ENCODE measurements around the gene NLRP10. TPM values are rescaled to one million over a fixed set of nuclear protein-coding genes. Genes with fewer than 3 reads are reported as not detected.

The NLRP10 gene
- total RNA-seq, 1 experiment from 2014 or later: 0.77 TPM

DNA sequence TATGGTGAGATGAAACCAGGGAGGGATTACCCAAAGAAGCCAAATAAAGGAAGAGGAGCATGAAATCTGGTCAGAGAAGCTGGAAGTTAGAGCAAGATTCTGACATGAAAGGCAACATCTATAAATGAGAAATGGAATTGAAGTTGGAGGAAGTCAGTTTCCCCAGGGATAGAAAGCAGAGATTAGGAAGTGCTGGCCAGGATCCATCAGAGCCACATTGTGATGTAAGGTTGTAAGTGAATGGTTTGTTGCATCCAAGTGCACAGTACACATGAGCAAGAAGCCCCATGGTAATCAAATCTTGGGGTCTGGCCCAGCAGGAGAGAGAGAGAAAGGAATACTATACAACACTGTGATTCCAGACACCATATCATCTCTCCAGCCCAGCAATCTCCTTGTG is 6.6 kb upstream of the NLRP10 start:
- Mint-ChIP-seq H3K36me3 (peaks cover 6% of the 10 kb centered on the region), H3K27me3 (ENCODE audit: low read depth) (no peaks in the 10 kb centered on the region; the same call in 1 of the 2 replicates), H3K4me3 (no peak overlapping the region), H3K9me3 (peaks cover 12% of the 10 kb centered on the region), H3K27ac (no peak overlapping the region), H3K4me1 (peaks cover 45% of the 10 kb centered on the region)
- ATAC-seq (no peak), DNase-seq (ENCODE audit: low spot score) (no peak)
- ChIA-PET CTCF (no interaction called here), POLR2A (no interaction called here)
- TF ChIP-seq SOX15 (CRISPR knock-in tag; IDR thresholded peaks at IDR 0.05) (no peak), FOXJ3 (CRISPR knock-in tag; IDR thresholded peaks at IDR 0.05; ENCODE audit: borderline replicate concordance) (no peak), AR (CRISPR knock-in tag; IDR thresholded peaks at IDR 0.05) (no peak), RORB (CRISPR knock-in tag; IDR thresholded peaks at IDR 0.05) (no peak), ZNF532 (CRISPR knock-in tag; IDR thresholded peaks at IDR 0.05; ENCODE audit: borderline replicate concordance) (no peak)
- TF ChIP-seq, protein P1, sequence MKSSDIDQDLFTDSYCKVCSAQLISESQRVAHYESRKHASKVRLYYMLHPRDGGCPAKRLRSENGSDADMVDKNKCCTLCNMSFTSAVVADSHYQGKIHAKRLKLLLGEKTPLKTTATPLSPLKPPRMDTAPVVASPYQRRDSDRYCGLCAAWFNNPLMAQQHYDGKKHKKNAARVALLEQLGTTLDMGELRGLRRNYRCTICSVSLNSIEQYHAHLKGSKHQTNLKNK (CRISPR knock-in tag; IDR thresholded peaks at IDR 0.05): no peak

- peak; percentile 86 for ATAC-seq
- peaks cover 12% of the 10 kb centered on the region for H3K9me3 Mint-ChIP-seq
- H3K27me3 Mint-ChIP-seq (ENCODE audit: low read depth): no peaks in the 10 kb centered on the region; the same call in 1 of the 2 replicates
- peaks cover 6% of the 10 kb centered on the region for H3K36me3 Mint-ChIP-seq
- CTCF ChIA-PET: interaction anchor here (0.6 to 1.9 kb wide), 5 partner anchors 14 to 68 kb away, joined by 3 to 12 read pairs (median 7); partner anchors contain the start of gene EIF3F
- H3K27ac Mint-ChIP-seq: peak overlapping the region; percentile 69
- POLR2A ChIA-PET: interaction anchor here (0.8 kb wide), 1 partner anchor 64 kb away, joined by 3 read pairs; no protein-coding TSS in a partner anchor
- peaks cover 44% of the 10 kb centered on the region for H3K4me1 Mint-ChIP-seq
- TF ChIP-seq USF2 (CRISPR knock-in tag; IDR thresholded peaks at IDR 0.05) (no peak), FOXK1 (CRISPR knock-in tag; IDR thresholded peaks at IDR 0.05) (no peak), TEAD4 (CRISPR knock-in tag; IDR thresholded peaks at IDR 0.05) (no peak), CREM (CRISPR knock-in tag; IDR thresholded peaks at IDR 0.05) (no peak), NR3C1 (CRISPR knock-in tag; conservative IDR thresholded peaks at IDR 0.05; ENCODE audit: low read depth) (no peak), GABPB1 (CRISPR knock-in tag; IDR thresholded peaks at IDR 0.05) (no peak), ZNF232 (CRISPR knock-in tag; IDR thresholded peaks at IDR 0.05) (no peak), ZBTB21 (CRISPR knock-in tag; IDR thresholded peaks at IDR 0.05; ENCODE audit: borderline replicate concordance) (no peak), NFE2L1 (CRISPR knock-in tag; IDR thresholded peaks at IDR 0.05) (no peak), ZNF138 (CRISPR knock-in tag; conservative IDR thresholded peaks at IDR 0.05) (no peak), CBFB (CRISPR knock-in tag; IDR thresholded peaks at IDR 0.05; ENCODE audit: low read depth) (no peak)
- TF ChIP-seq, protein P2, sequence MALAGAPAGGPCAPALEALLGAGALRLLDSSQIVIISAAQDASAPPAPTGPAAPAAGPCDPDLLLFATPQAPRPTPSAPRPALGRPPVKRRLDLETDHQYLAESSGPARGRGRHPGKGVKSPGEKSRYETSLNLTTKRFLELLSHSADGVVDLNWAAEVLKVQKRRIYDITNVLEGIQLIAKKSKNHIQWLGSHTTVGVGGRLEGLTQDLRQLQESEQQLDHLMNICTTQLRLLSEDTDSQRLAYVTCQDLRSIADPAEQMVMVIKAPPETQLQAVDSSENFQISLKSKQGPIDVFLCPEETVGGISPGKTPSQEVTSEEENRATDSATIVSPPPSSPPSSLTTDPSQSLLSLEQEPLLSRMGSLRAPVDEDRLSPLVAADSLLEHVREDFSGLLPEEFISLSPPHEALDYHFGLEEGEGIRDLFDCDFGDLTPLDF (CRISPR knock-in tag; IDR thresholded peaks at IDR 0.05): no peak
- H3K4me3 Mint-ChIP-seq: peak overlapping the region; percentile 46
- DNase-seq (ENCODE audit: low spot score): peak; percentile 19
Observed at GRCh38 chr11:7969756-7970646, 4.8 kb upstream of the NLRP10 start.

All from WTC11 (cell line).